SH-SY5Y (cell line): ENCODE measurements around the gene CSMD2.

ENCODE experiments used
- GATA2 ChIP-seq: IDR thresholded peaks from 2 replicates; pipeline ENCODE4 v1.6.1; 2011; ENCODE audit warnings: mild to moderate bottlenecking, low read depth, low read length
- GATA3 ChIP-seq: IDR thresholded peaks from 2 replicates; pipeline ENCODE4 v1.6.1; 2011; ENCODE audit warnings: low read depth, mild to moderate bottlenecking, low read length, moderate library complexity

CSMD2 gene

DNA sequence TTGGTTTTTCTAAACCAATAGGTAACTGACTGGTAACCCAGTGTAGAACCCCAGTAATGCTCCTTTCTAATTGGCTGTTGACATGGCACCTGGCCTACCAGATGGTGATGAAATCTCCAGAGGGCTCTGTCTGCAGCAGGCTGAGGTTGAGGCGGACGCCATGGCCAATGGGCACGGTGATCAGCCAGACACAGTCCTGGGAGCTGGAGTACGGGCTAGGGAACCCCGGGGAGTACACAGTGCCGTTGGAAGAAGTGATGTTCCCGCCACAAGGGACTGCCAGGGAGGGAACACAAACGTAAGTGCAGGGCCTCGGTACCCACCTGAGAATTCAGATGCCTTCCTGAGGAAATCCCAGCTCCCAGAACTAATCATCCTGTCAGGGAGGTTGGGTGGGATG is 562.8 kb downstream of the CSMD2 start:
- TF ChIP-seq GATA2: no peak
- TF ChIP-seq GATA3: no peak

DNA sequence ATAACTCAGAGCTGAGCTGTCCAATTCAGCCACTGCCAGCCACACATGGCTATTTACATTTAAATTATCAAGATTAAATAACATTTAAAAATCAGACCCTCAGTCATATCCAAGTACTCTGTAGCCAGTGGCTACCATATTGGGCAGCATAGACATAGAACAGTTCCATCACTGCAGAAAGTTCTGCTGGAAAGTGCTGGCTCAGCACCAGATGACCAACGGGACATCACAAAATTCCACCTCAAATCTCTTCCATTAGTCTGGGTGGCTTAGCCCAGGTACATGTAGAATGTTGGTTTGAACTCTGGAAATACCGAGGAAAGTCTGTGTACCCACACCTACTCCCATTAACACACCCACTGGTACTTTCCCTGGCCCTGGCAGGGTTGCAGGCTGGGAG is 563.3 kb downstream of the CSMD2 start:
- TF ChIP-seq GATA2: no peak
- TF ChIP-seq GATA3: no peak

DNA sequence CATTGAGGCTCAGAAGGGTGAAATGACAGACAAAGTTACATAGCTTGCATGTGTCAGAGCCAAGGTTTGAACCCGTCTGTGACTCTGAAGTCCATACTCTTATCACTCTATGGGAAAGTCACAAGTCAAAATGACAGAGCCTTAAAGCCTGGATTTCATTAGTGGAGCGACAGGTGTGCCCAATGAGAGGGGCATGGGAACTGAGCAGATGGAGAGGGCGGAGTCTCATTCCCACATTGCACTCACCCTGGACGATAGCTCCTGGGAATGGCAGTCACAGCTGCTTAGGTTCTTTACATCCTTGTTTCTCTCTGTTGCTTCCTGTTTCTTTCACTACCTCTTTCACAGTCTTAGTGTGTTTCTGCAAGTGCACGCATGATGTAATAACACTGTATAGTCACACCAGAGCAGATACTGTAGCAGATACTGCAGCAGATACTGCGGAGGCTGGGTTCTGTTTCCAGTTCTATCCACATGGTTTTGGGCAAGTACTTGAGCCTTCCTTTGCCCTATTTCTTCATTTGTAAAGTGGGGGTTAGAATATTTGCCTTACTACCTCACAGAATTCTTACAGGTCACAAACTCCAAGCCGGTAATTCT is 565.4 kb downstream of the CSMD2 start:
- TF ChIP-seq GATA3: no peak
- no peak for TF ChIP-seq GATA2

- TF ChIP-seq GATA2 (no peak), GATA3 (no peak)
Observed at GRCh38 chr1:33588726-33589125, 576.3 kb downstream of the CSMD2 start.

- TF ChIP-seq GATA3 (no peak), GATA2 (no peak)
Observed at GRCh38 chr1:33586795-33587194, 578.2 kb downstream of the CSMD2 start.

DNA sequence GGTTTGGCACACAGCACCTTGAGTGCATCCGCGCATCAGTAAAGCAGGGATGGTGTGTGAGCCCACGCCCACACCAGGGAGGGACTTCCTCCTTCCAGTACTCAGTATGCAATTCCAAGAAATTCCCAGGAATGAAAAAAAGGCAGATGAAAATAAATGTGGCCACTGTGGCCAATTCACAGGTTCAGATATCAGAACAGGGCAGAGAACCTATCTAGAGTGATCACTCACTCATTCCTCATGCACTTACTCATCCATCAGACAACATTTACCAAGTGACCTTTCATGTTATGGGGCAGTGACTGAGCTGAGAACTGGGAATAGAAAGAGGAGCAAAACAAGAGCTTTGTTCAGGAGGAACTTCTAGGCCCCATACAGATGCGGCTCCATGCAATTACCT is 578.9 kb downstream of the CSMD2 start:
- no peak for TF ChIP-seq GATA3
- no peak for TF ChIP-seq GATA2

DNA sequence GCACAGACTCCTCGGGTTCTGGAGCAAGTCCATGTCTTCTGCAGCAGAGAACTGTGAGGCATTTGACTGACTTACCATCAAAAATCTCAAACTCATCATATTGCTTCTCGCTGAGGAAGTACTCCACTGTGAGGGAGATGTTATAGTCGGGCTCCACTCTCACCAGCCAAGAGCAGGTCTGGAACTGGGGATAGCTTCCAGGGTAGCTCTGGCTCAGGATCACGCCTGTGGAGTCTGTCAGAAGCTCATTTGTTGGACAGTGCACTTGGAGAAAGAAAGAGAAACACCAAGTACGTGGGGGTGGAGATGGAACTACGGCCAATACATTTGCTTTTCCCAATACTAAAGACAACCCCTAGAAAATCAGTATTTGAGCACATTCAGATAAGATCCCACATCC is 581.5 kb downstream of the CSMD2 start:
- TF ChIP-seq GATA2: no peak
- no peak for TF ChIP-seq GATA3

DNA sequence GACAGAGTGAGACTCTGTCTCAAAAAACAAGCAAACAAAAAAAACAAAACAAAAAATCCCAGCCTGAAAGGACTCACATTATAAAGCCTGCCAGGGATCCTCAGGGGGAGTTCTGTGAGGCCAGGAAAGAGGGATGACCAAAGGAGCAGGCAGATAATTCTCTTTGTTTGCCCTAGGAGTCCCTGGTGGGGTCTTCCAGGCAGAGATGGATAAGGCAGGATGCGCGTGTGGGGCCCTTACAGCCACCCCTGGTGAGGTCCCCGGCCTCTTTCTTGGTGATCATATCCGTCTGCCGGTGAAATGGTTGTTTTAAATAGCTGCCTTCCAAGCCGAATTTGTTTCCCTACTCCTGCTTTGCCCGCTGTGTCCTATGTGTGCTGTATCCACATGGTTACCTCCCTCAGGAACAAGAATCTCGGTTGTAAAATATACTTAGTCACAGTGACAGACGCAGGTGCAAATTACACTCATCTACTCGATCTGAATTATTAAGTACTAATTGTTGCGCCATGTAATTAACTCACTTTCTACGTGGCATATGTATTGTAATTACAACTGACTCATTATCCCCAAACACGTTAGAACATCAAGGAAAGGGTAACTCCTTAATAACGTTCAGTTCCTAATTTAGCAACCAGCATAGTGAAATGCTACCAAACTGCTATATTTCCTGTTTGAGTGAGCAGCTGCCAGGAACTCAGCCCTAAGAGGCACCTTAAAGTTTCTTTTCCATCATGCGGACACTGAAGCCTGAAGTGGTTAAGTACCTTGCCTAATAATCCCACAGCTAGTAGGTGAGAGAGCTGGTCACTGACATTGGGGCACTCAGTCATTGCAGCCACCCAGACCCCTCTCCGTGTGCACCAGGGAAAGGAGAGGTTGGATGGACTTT is 586.2 kb downstream of the CSMD2 start:
- TF ChIP-seq GATA3 (no peak), GATA2 (no peak)

DNA sequence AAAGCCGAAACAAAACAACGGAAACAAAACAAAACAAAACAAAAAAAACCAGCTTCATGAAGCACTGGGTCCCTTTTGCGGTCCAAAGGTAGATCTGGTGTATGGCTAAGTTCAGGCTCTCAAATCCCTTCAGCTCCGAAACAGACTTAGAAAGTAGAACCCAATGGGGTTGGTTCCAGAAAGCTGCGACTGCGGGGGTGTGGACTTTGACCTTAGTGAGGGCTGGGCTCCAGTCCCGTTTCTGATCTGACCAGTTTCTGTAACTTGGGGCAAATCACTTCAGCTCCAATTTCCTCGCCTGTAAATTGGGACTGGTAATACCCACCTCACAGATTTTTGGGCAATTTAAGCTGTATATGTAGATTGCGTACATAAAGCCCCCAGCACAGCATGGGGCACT is 587.4 kb downstream of the CSMD2 start:
- TF ChIP-seq GATA2 (no peak), GATA3 (no peak)

- TF ChIP-seq GATA3 (no peak), GATA2 (no peak)
Observed at GRCh38 chr1:33576821-33577599, 588.0 kb downstream of the CSMD2 start.

GRCh38 chr1:33575324-33575879 is 589.6 kb downstream of the CSMD2 start:
- TF ChIP-seq GATA2 (no peak), GATA3 (no peak)

GRCh38 chr1:33573661-33574060 is 591.4 kb downstream of the CSMD2 start:
- TF ChIP-seq GATA2 (no peak), GATA3 (no peak)

- TF ChIP-seq GATA2 (no peak), GATA3 (no peak)
Observed at GRCh38 chr1:33572387-33572786, 592.6 kb downstream of the CSMD2 start.

DNA sequence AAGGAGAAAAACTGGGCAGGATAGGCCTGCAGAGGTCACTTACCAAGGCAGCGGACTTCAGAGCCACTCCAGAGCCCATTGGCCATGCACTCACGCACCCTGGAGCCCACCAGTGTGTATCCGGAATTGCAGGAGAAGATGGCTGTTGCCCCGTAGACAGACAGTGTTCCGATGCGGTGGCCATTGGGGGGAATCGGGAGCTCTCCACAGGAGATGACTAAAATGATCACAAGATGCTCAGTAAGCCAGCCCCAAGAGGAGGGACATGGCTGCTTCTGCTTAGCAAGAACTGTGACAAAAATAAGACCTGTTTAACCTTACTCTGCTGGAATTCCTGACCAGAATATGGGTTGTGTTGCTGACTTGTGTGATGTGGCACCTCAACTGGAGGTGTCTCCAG is 595.7 kb downstream of the CSMD2 start:
- TF ChIP-seq GATA2: no peak
- TF ChIP-seq GATA3: no peak
